ENCODE results near the gene PFKFB2. TPM values are rescaled to one million over a fixed set of nuclear protein-coding genes. Genes with fewer than 3 reads are reported as not detected.

PFKFB2 gene
- total and polyA plus RNA-seq, 2 donors (not counting 1 experiment from before 2014, with no cell fraction given): 6.5 to 18.2 TPM

DNA sequence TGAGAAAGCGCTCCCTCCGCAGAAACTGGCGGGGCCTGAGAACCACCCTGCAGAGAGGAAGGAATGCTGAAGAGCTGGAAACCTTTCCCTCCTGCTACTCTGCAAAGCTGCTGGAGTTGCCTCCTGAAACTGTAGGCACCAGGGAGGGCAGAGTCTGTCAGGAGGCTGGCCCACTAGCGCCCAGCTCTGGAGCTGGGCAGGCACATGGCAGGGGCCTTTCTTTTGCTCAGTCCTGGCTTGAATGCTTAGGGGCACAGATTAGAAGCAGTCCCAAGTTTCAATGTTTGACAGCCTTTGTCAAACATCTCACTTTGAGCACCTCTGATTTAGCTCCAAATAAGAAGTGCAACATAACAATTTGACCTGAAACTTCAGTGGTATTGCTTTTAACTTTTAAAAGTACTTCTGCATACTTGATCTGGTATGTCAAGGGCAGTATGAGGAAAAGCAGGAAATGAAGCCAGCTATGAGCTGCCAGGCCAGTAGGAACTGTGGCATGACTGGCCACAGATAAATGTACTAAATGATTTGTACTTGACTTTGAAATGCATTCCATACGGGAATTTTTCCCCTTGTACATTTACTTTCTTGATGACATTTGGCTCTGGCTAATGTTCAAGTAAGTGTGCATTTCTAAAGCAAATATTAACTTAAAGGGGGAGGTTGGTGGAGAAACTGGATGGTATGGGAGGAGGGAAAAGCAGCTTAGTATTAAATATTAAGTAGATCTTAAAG, 27.8 kb upstream of the PFKFB2 start:
- Mint-ChIP-seq H3K9me3 (ENCODE audit: insufficient read depth) (no peaks in the 10 kb centered on the region), H3K4me3 (no peak overlapping the region), H3K27ac (no peak overlapping the region), H3K4me1 (no peaks in the 10 kb centered on the region), H3K27me3 (peaks cover 36% of the 10 kb centered on the region)
- Histone ChIP-seq H3K4me1 (ENCODE audit: control insufficient read depth in 2 of 2, insufficient read depth in 2 of 2, low read length in 2 of 2) (no peaks in the 10 kb centered on the region), H3K36me3 (replicated peaks in 1 of 2; ENCODE audit: control extremely low read depth in 1 of 2, control insufficient read depth in 1 of 2, extremely low read depth in 1 of 2, insufficient read depth in 2 of 2, low read length in 1 of 2) (no peaks in the 10 kb centered on the region), H3K9me3 (ENCODE audit: control extremely low read depth in 1 of 3, control insufficient read depth in 2 of 3, insufficient read depth in 1 of 3, low read length in 2 of 3) (no peaks in the 10 kb centered on the region), H3K79me2 (ENCODE audit: control insufficient read depth, insufficient read depth, low read length) (no peaks in the 10 kb centered on the region), H2AFZ (ENCODE audit: insufficient read depth, low read depth, low read length, poor library complexity, severe bottlenecking) (no peak overlapping the region), H3K4me3 (ENCODE audit: control extremely low read depth in 1 of 5, extremely low read depth in 1 of 5, insufficient read depth in 1 of 5, low read depth in 2 of 5, low read length in 4 of 5) (no peak overlapping the region), H4K20me1 (ENCODE audit: control insufficient read depth, insufficient read depth, low read length, poor library complexity, severe bottlenecking) (no peaks in the 10 kb centered on the region), H3K4me2 (replicated peaks; ENCODE audit: low read depth, low read length, poor library complexity, severe bottlenecking) (no peak overlapping the region), H3K27ac (ENCODE audit: low read length in 2 of 2) (no peak overlapping the region), H3K27me3 (replicated peaks in 1 of 4; ENCODE audit: control extremely low read depth in 1 of 4, control insufficient read depth in 3 of 4, insufficient read depth in 4 of 4, low read length in 3 of 4) (peaks cover 0 to 20% (median 14%) of the 10 kb centered on the region in 4 experiments), H3K9ac (ENCODE audit: low read length) (no peak overlapping the region)
- ChIA-PET CTCF (interaction anchor here (0.7 kb wide), 1 partner anchor 29 kb away, joined by 3 read pairs; no protein-coding TSS in a partner anchor), POLR2A (no interaction called here)
- intact Hi-C loops (cut with micrococcal nuclease): no loop called here
- ATAC-seq (ENCODE audit: low read depth) (no peak), DNase-seq (no peak)
- 92% methylated on average over 4 of the region's 5 CpGs for WGBS (ENCODE audit: insufficient coverage)
- TF ChIP-seq CTCF (IDR thresholded peaks at IDR 0.05) (no peak), EZH2 (IDR thresholded peaks at IDR 0.05; ENCODE audit: borderline replicate concordance, insufficient read depth, low read depth, low read length, poor library complexity, severe bottlenecking) (no peak)

- Histone ChIP-seq H3K9ac (ENCODE audit: low read length) (no peak overlapping the region), H2AFZ (ENCODE audit: insufficient read depth, low read depth, low read length, poor library complexity, severe bottlenecking) (no peak overlapping the region), H3K36me3 (replicated peaks in 1 of 2; ENCODE audit: control extremely low read depth in 1 of 2, control insufficient read depth in 1 of 2, extremely low read depth in 1 of 2, insufficient read depth in 2 of 2, low read length in 1 of 2) (no peaks in the 10 kb centered on the region), H3K4me2 (replicated peaks; ENCODE audit: low read depth, low read length, poor library complexity, severe bottlenecking) (no peak overlapping the region), H3K4me3 (ENCODE audit: control extremely low read depth in 1 of 5, extremely low read depth in 1 of 5, insufficient read depth in 1 of 5, low read depth in 2 of 5, low read length in 4 of 5) (no peak overlapping the region), H3K79me2 (ENCODE audit: control insufficient read depth, insufficient read depth, low read length) (no peaks in the 10 kb centered on the region), H3K9me3 (ENCODE audit: control extremely low read depth in 1 of 3, control insufficient read depth in 2 of 3, insufficient read depth in 1 of 3, low read length in 2 of 3) (no peaks in the 10 kb centered on the region), H3K4me1 (ENCODE audit: control insufficient read depth in 2 of 2, insufficient read depth in 2 of 2, low read length in 2 of 2) (no peaks in the 10 kb centered on the region), H3K27ac (ENCODE audit: low read length in 2 of 2) (no peak overlapping the region), H4K20me1 (ENCODE audit: control insufficient read depth, insufficient read depth, low read length, poor library complexity, severe bottlenecking) (no peaks in the 10 kb centered on the region), H3K27me3 (replicated peaks in 1 of 4; ENCODE audit: control extremely low read depth in 1 of 4, control insufficient read depth in 3 of 4, insufficient read depth in 4 of 4, low read length in 3 of 4) (peaks cover 0 to 25% (median 15%) of the 10 kb centered on the region in 4 experiments)
- H3K9me3 Mint-ChIP-seq (ENCODE audit: insufficient read depth): no peaks in the 10 kb centered on the region
- POLR2A ChIA-PET: no interaction called here
- H3K4me1 Mint-ChIP-seq: no peaks in the 10 kb centered on the region
- CTCF ChIA-PET: no interaction called here
- no peak overlapping the region for H3K27ac Mint-ChIP-seq
- no peak for DNase-seq
- 80% methylated on average over 2 of the region's 4 CpGs for WGBS (ENCODE audit: insufficient coverage)
- H3K27me3 Mint-ChIP-seq: peaks cover 40% of the 10 kb centered on the region
- ATAC-seq (ENCODE audit: low read depth): no peak
- intact Hi-C loops (cut with micrococcal nuclease): no loop called here
- TF ChIP-seq EZH2 (IDR thresholded peaks at IDR 0.05; ENCODE audit: borderline replicate concordance, insufficient read depth, low read depth, low read length, poor library complexity, severe bottlenecking) (no peak), CTCF (IDR thresholded peaks at IDR 0.05) (no peak)
- H3K4me3 Mint-ChIP-seq: no peak overlapping the region
Measured at GRCh38 chr1:207026104-207026534, 27.0 kb upstream of the PFKFB2 start.

All from B cell (primary cell).